Smooth muscle cell (in vitro differentiated cells): ENCODE results near the gene DIPK1A. TPM values are rescaled to one million over a fixed set of nuclear protein-coding genes. Genes with fewer than 3 reads are reported as not detected.
A peak's percentile ranks its signal among the peaks of the same experiment; 100 is the strongest.

Source experiments
- DNase-seq: peaks from one replicate; lab custom pipeline; 2025; ENCODE audit not compliant: unreplicated experiment; lab: John Stamatoyannopoulos, UW
- H2AFZ ChIP-seq: fragments of 200-600 bp; sonication (generic); 2 replicates; pipeline ENCODE4 v1.6.0; 2016; ENCODE audit warnings: antibody characterized with exemption, low read depth, mild to moderate bottlenecking
- H3F3A ChIP-seq: fragments of 200-600 bp; sonication (generic); 2 replicates; pipeline ENCODE4 v1.6.0; 2017; ENCODE audit warnings: antibody characterized with exemption, low read depth
- H3K27ac ChIP-seq: fragments of 200-600 bp; sonication (generic); 2 replicates; pipeline ENCODE4 v1.5.1; 2016; ENCODE audit warnings: low read depth, mild to moderate bottlenecking
- H3K27me3 ChIP-seq: fragments of 200-600 bp; sonication (generic); 2 replicates; pipeline ENCODE4 v1.6.1; 2016; ENCODE audit warnings: low read depth, mild to moderate bottlenecking
- H3K36me3 ChIP-seq: fragments of 200-600 bp; sonication (generic); 2 replicates; pipeline ENCODE4 v1.5.1; 2016; ENCODE audit warnings: low read depth
- H3K4me1 ChIP-seq: fragments of 200-600 bp; sonication (generic); 2 replicates; pipeline ENCODE4 v1.5.1; 2016; ENCODE audit warnings: low read depth
- H3K4me2 ChIP-seq: fragments of 200-600 bp; sonication (generic); 2 replicates; pipeline ENCODE4 v1.6.0; 2016; ENCODE audit warnings: mild to moderate bottlenecking
- H3K4me3 ChIP-seq: fragments of 200-600 bp; sonication (generic); 2 replicates; pipeline ENCODE4 v1.5.1; 2016; ENCODE audit warnings: mild to moderate bottlenecking
- H3K79me2 ChIP-seq: fragments of 200-600 bp; sonication (generic); 2 replicates; pipeline ENCODE4 v1.6.0; 2016; ENCODE audit warnings: low read depth, mild to moderate bottlenecking
- H3K9ac ChIP-seq: fragments of 200-600 bp; sonication (generic); 2 replicates; pipeline ENCODE4 v1.6.0; 2016; ENCODE audit warnings: low read depth
- H3K9me3 ChIP-seq: fragments of 200-600 bp; sonication (generic); replicated peaks from 2 replicates; pipeline ENCODE4 v1.5.1; 2016; ENCODE audit warnings: low read depth
- H4K20me1 ChIP-seq: fragments of 200-600 bp; sonication (generic); 2 replicates; pipeline ENCODE4 v1.6.0; 2016; ENCODE audit warnings: low read depth
- WGBS: methylation state at CpG from one replicate; pipeline ENCODE4 v1.1.7; 2016; ENCODE audit warnings: low lambda C conversion rate; 5-methylcytosine and 5-hydroxymethylcytosine counted together
- polyA plus RNA-seq: library from polyadenylated mRNA; unstranded; fragments of >200 nt; fragmentation: Nextera tagmentation; extraction: Ambion mirVana; gene quantifications from 2 replicates; pipeline ENCODE4 v1.2.1, GENCODE V29; 2016
- total RNA-seq: library from RNA; depleted of rRNA; stranded (reverse); fragments of >200 nt; gene quantifications from 2 replicates; pipeline ENCODE4 v1.2.3, GENCODE V29; 2014
- TF ChIP-seq, protein P1 (sequence below): fragments of 200-600 bp; sonication (generic); IDR thresholded peaks from 2 replicates; pipeline ENCODE4 v1.5.1; 2017; ENCODE audit warnings: borderline replicate concordance, mild to moderate bottlenecking, antibody characterized with exemption; ENCODE audit not compliant: insufficient read depth, poor library complexity, severe bottlenecking

Gene DIPK1A
- total and polyA plus RNA-seq, 2 experiments from 2014 or later: 7.3 to 8.3 TPM

DNA sequence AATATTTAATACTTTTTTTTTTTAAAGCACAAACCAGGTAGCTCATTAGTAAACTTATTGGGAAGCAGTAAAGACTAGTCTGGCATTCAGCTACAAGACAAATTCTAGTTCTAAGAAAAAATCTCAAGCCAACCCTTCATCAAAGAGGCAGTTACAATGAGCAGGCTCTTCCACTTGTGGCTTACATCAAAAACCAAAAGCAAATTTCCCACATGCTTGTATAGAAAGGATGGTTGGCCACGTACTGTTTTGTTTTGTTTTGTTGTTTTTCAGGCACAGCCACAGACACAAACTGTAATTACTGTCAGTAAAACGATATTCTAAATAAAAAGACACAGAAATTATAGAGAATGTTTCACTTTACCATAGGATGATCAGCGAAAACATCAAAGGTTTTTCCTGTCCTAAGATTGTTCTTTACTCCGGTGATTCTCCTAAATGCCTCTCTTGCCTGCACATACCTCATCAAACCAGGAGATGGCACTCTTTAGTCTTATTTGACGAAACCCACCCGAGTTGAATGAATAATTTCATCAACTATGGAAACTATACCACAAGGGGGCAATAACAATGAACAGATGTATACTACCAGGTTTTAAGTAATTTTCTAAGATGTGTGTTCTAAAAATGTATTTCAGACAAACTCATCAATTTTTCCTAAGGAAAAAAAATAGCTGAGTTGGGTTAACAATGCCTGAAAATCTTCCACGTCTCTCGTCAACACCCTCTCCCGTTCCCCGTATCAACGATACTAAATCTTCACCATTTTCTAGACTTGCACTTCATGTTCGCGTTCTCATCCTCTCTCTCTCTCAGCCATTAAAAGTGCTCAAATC is 102.5 kb downstream of the DIPK1A start:
- Histone ChIP-seq H3K4me1 (no peaks in the 10 kb centered on the region), H3K79me2 (no peaks in the 10 kb centered on the region), H4K20me1 (no peaks in the 10 kb centered on the region), H3K9me3 (no peaks in the 10 kb centered on the region), H3K4me2 (no peak overlapping the region), H3F3A (no peaks in the 10 kb centered on the region), H3K9ac (no peak overlapping the region), H3K4me3 (no peak overlapping the region), H3K36me3 (no peaks in the 10 kb centered on the region), H2AFZ (no peak overlapping the region), H3K27ac (no peak overlapping the region), H3K27me3 (no peaks in the 10 kb centered on the region)
- TF ChIP-seq, protein P1, sequence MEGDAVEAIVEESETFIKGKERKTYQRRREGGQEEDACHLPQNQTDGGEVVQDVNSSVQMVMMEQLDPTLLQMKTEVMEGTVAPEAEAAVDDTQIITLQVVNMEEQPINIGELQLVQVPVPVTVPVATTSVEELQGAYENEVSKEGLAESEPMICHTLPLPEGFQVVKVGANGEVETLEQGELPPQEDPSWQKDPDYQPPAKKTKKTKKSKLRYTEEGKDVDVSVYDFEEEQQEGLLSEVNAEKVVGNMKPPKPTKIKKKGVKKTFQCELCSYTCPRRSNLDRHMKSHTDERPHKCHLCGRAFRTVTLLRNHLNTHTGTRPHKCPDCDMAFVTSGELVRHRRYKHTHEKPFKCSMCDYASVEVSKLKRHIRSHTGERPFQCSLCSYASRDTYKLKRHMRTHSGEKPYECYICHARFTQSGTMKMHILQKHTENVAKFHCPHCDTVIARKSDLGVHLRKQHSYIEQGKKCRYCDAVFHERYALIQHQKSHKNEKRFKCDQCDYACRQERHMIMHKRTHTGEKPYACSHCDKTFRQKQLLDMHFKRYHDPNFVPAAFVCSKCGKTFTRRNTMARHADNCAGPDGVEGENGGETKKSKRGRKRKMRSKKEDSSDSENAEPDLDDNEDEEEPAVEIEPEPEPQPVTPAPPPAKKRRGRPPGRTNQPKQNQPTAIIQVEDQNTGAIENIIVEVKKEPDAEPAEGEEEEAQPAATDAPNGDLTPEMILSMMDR: peak; percentile 96
- no peak for DNase-seq
- 54% methylated on average over 13 of the region's 13 CpGs for WGBS

- Histone ChIP-seq H3K9ac (no peak overlapping the region), H3K4me3 (no peak overlapping the region), H3K4me2 (no peak overlapping the region), H2AFZ (no peak overlapping the region), H3K27me3 (no peaks in the 10 kb centered on the region), H4K20me1 (no peaks in the 10 kb centered on the region), H3K27ac (no peak overlapping the region), H3K9me3 (no peaks in the 10 kb centered on the region), H3K4me1 (no peaks in the 10 kb centered on the region), H3F3A (no peaks in the 10 kb centered on the region), H3K79me2 (no peaks in the 10 kb centered on the region), H3K36me3 (no peaks in the 10 kb centered on the region)
- 90% methylated on average over 5 of the region's 5 CpGs for WGBS
- TF ChIP-seq, protein P1: no peak
- no peak for DNase-seq
These were observed 103.4 kb downstream of the DIPK1A start for GRCh38 chr1:92857817-92858216.

GRCh38 chr1:92855236-92855635 is 106.0 kb downstream of the DIPK1A start:
- H3K9me3 ChIP-seq: no peaks in the 10 kb centered on the region
- DNase-seq: no peak
- no peaks in the 10 kb centered on the region for H3K79me2 ChIP-seq
- H3F3A ChIP-seq: no peaks in the 10 kb centered on the region
- H3K9ac ChIP-seq: no peak overlapping the region
- TF ChIP-seq, protein P1: no peak
- no peaks in the 10 kb centered on the region for H4K20me1 ChIP-seq
- 88% methylated on average over 4 of the region's 4 CpGs for WGBS
- H3K4me1 ChIP-seq: no peaks in the 10 kb centered on the region
- H3K4me2 ChIP-seq: no peak overlapping the region
- H2AFZ ChIP-seq: no peak overlapping the region
- no peak overlapping the region for H3K27ac ChIP-seq
- no peaks in the 10 kb centered on the region for H3K36me3 ChIP-seq
- H3K4me3 ChIP-seq: no peak overlapping the region
- H3K27me3 ChIP-seq: no peaks in the 10 kb centered on the region
